Measurements from ENCODE around the gene FBXL20.

GRCh38 chr17:39231091-39231561 lies 170.3 kb downstream of the FBXL20 start:
- TF ChIP-seq CTCF (optimal IDR thresholded peaks at IDR 0.05 in 1 of 3, IDR thresholded peaks at IDR 0.05 in 1 of 3, conservative IDR thresholded peaks at IDR 0.05 in 1 of 3; ENCODE audit: extremely low read depth in 1 of 3, insufficient read depth in 2 of 3, low read length in 3 of 3), result no peak
- no peak for TF ChIP-seq EZH2 (IDR thresholded peaks at IDR 0.05; ENCODE audit: low read length)
